HUES6 (cell line): ENCODE data around the gene DGKB.

Experiments used
- H3K27ac ChIP-seq: 2 replicates; pipeline ENCODE4 v1.7.0; 2013; ENCODE audit warnings: low read depth, mild to moderate bottlenecking, low read length, inconsistent platforms
- H3K27me3 ChIP-seq: 2 replicates; pipeline ENCODE4 v1.6.1; 2013; ENCODE audit warnings: low read length; ENCODE audit not compliant: control insufficient read depth, insufficient read depth
- H3K36me3 ChIP-seq: 2 replicates; pipeline ENCODE4 v1.6.1; 2013; ENCODE audit warnings: low read length; ENCODE audit not compliant: control insufficient read depth, insufficient read depth
- H3K4me1 ChIP-seq: 2 replicates; pipeline ENCODE4 v1.6.1; 2013; ENCODE audit warnings: low read length; ENCODE audit not compliant: control insufficient read depth, insufficient read depth
- H3K4me3 ChIP-seq: 2 replicates; pipeline ENCODE4 v1.5.1; 2013; ENCODE audit warnings: low read depth, low read length
- H3K9ac ChIP-seq: one replicate; pipeline ENCODE4 v1.6.1; 2013; ENCODE audit warnings: mild to moderate bottlenecking, low read length
- H3K9me3 ChIP-seq: 2 replicates; pipeline ENCODE4 v1.6.1; 2013; ENCODE audit warnings: low read depth, low read length; ENCODE audit not compliant: control insufficient read depth, insufficient read depth

DGKB gene

GRCh38 chr7:14432924-14433323, 469.6 kb downstream of the DGKB start:
- no peak overlapping the region for H3K27ac ChIP-seq
- no peak overlapping the region for H3K9ac ChIP-seq
- no peaks in the 10 kb centered on the region for H3K9me3 ChIP-seq
- no peaks in the 10 kb centered on the region for H3K4me1 ChIP-seq
- no peaks in the 10 kb centered on the region for H3K36me3 ChIP-seq
- no peaks in the 10 kb centered on the region for H3K27me3 ChIP-seq
- H3K4me3 ChIP-seq, result no peak overlapping the region

GRCh38 chr7:14430926-14431325, 471.6 kb downstream of the DGKB start:
- no peak overlapping the region for H3K27ac ChIP-seq
- H3K4me3 ChIP-seq, result no peak overlapping the region
- H3K27me3 ChIP-seq, result no peaks in the 10 kb centered on the region
- H3K36me3 ChIP-seq, result no peaks in the 10 kb centered on the region
- no peak overlapping the region for H3K9ac ChIP-seq
- H3K9me3 ChIP-seq, result no peaks in the 10 kb centered on the region
- no peaks in the 10 kb centered on the region for H3K4me1 ChIP-seq

GRCh38 chr7:14425559-14425958, 477.0 kb downstream of the DGKB start:
- H3K9ac ChIP-seq, result no peak overlapping the region
- H3K36me3 ChIP-seq, result no peaks in the 10 kb centered on the region

GRCh38 chr7:14424675-14425074, 477.9 kb downstream of the DGKB start:
- H3K27me3 ChIP-seq, result no peaks in the 10 kb centered on the region
- no peak overlapping the region for H3K27ac ChIP-seq
- H3K9me3 ChIP-seq, result no peaks in the 10 kb centered on the region
- H3K4me3 ChIP-seq, result no peak overlapping the region
- H3K4me1 ChIP-seq, result no peaks in the 10 kb centered on the region
- no peak overlapping the region for H3K9ac ChIP-seq
- no peaks in the 10 kb centered on the region for H3K36me3 ChIP-seq

More at GRCh38 chr7:14425559-14425958, 477.0 kb downstream of the DGKB start:
- Histone ChIP-seq H3K9me3 (no peaks in the 10 kb centered on the region), H3K27ac (no peak overlapping the region), H3K4me3 (no peak overlapping the region), H3K4me1 (no peaks in the 10 kb centered on the region), H3K27me3 (no peaks in the 10 kb centered on the region)

- no peak overlapping the region for H3K27ac ChIP-seq
- H3K9me3 ChIP-seq, result no peaks in the 10 kb centered on the region; the same call in 1 of the 2 replicates
Measured at GRCh38 chr7:14420768-14421167, 481.8 kb downstream of the DGKB start.

GRCh38 chr7:14419531-14419930, 483.0 kb downstream of the DGKB start:
- no peaks in the 10 kb centered on the region for H3K36me3 ChIP-seq
- H3K27ac ChIP-seq, result no peak overlapping the region

More at GRCh38 chr7:14420768-14421167, 481.8 kb downstream of the DGKB start:
- H3K4me1 ChIP-seq, result no peaks in the 10 kb centered on the region
- no peaks in the 10 kb centered on the region for H3K36me3 ChIP-seq
- no peak overlapping the region for H3K4me3 ChIP-seq
- H3K27me3 ChIP-seq, result no peaks in the 10 kb centered on the region
- H3K9ac ChIP-seq, result no peak overlapping the region

GRCh38 chr7:14418633-14419032, 483.9 kb downstream of the DGKB start:
- Histone ChIP-seq H3K27me3 (no peaks in the 10 kb centered on the region), H3K9ac (no peak overlapping the region), H3K4me3 (no peak overlapping the region), H3K36me3 (no peaks in the 10 kb centered on the region), H3K27ac (no peak overlapping the region), H3K4me1 (no peaks in the 10 kb centered on the region), H3K9me3 (no peaks in the 10 kb centered on the region; the same call in 1 of the 2 replicates)

More at GRCh38 chr7:14419531-14419930, 483.0 kb downstream of the DGKB start:
- H3K9ac ChIP-seq, result no peak overlapping the region
- no peaks in the 10 kb centered on the region; the same call in 1 of the 2 replicates for H3K9me3 ChIP-seq
- no peaks in the 10 kb centered on the region for H3K4me1 ChIP-seq
- no peaks in the 10 kb centered on the region for H3K27me3 ChIP-seq
- H3K4me3 ChIP-seq, result no peak overlapping the region

GRCh38 chr7:14414274-14414986, 488.1 kb downstream of the DGKB start:
- Histone ChIP-seq H3K9ac (no peak overlapping the region), H3K36me3 (no peaks in the 10 kb centered on the region), H3K27ac (no peak overlapping the region; the same call in 1 of the 2 replicates), H3K4me1 (no peaks in the 10 kb centered on the region), H3K9me3 (no peaks in the 10 kb centered on the region; the same call in 1 of the 2 replicates), H3K4me3 (no peak overlapping the region), H3K27me3 (no peaks in the 10 kb centered on the region)

GRCh38 chr7:14407246-14408015, 495.1 kb downstream of the DGKB start:
- Histone ChIP-seq H3K36me3 (no peaks in the 10 kb centered on the region), H3K4me3 (no peak overlapping the region), H3K27me3 (no peaks in the 10 kb centered on the region), H3K9ac (no peak overlapping the region), H3K9me3 (no peaks in the 10 kb centered on the region), H3K4me1 (no peaks in the 10 kb centered on the region), H3K27ac (no peak overlapping the region)

- Histone ChIP-seq H3K36me3 (no peaks in the 10 kb centered on the region), H3K9ac (no peak overlapping the region), H3K27me3 (no peaks in the 10 kb centered on the region), H3K4me1 (no peaks in the 10 kb centered on the region), H3K9me3 (no peaks in the 10 kb centered on the region), H3K27ac (no peak overlapping the region), H3K4me3 (no peak overlapping the region)
Measured at GRCh38 chr7:14403587-14403986, 499.0 kb downstream of the DGKB start.

- no peak overlapping the region for H3K4me3 ChIP-seq
- H3K9me3 ChIP-seq, result no peaks in the 10 kb centered on the region
- H3K4me1 ChIP-seq, result no peaks in the 10 kb centered on the region
- H3K9ac ChIP-seq, result no peak overlapping the region
- no peak overlapping the region for H3K27ac ChIP-seq
- H3K27me3 ChIP-seq, result no peaks in the 10 kb centered on the region
- H3K36me3 ChIP-seq, result no peaks in the 10 kb centered on the region
Measured at GRCh38 chr7:14400271-14400670, 502.3 kb downstream of the DGKB start.
